H1 (cell line): ENCODE measurements around the gene NDUFB6. TPM values are rescaled to one million over a fixed set of nuclear protein-coding genes. Genes with fewer than 3 reads are reported as not detected.

Experiments
- CTCF ChIA-PET: fragments of 300-600 bp; sonication (Branson Sonifier 250); formaldehyde crosslinking; loops from one replicate; lab custom pipeline; 2021; ENCODE audit not compliant: partially characterized antibody; lab: Charles Lee
- POLR2A ChIA-PET: fragments of 300-600 bp; sonication (Branson Sonifier 250); formaldehyde crosslinking; loops from one replicate; lab custom pipeline; 2021; ENCODE audit warnings: inconsistent platforms; ENCODE audit not compliant: partially characterized antibody; lab: Charles Lee
- DNase-seq, 2 experiments: peaks; one replicate each; pipeline versions ENCODE4 v3.0.0 to v3.0.0-alpha.2; 2010 to 2022; ENCODE audit warnings: low spot score in 2 of 2, low read depth in 1 of 2, mixed read lengths in 1 of 2
- FAIRE-seq: peaks from 2 replicates; lab custom pipeline; 2011; peaks lifted over from hg19 to GRCh38; lab: Jason Lieb, UNC
- H2AFZ ChIP-seq: 2 replicates; pipeline ENCODE4 v1.8.1; 2012; ENCODE audit warnings: low read length, inconsistent platforms
- H2AK5ac ChIP-seq: 2 replicates; pipeline ENCODE4 v1.6.1; 2013; ENCODE audit warnings: low read depth, low read length
- H2BK120ac ChIP-seq: replicated peaks from 2 replicates; pipeline ENCODE3; 2013; ENCODE audit warnings: low read depth, low read length, inconsistent platforms
- H2BK12ac ChIP-seq: 2 replicates; pipeline ENCODE4 v1.6.1; 2013; ENCODE audit warnings: low read depth, low read length
- H2BK15ac ChIP-seq: 2 replicates; pipeline ENCODE4 v1.6.1; 2013; ENCODE audit warnings: low read length
- H2BK20ac ChIP-seq: 2 replicates; pipeline ENCODE4 v1.6.1; 2013; ENCODE audit warnings: low read length
- H2BK5ac ChIP-seq: 2 replicates; pipeline ENCODE4 v1.6.1; 2013; ENCODE audit warnings: low read depth, low read length
- H3K14ac ChIP-seq: 2 replicates; pipeline ENCODE4 v1.6.1; 2013; ENCODE audit warnings: inconsistent platforms; ENCODE audit not compliant: insufficient read length
- H3K18ac ChIP-seq: 2 replicates; pipeline ENCODE4 v1.6.1; 2013; ENCODE audit warnings: low read length; ENCODE audit errors: extremely low read depth
- H3K23ac ChIP-seq: 2 replicates; pipeline ENCODE4 v1.6.1; 2013; ENCODE audit warnings: inconsistent platforms; ENCODE audit not compliant: insufficient read length
- H3K23me2 ChIP-seq: 2 replicates; pipeline ENCODE4 v1.6.1; 2013; ENCODE audit warnings: low read depth, low read length
- H3K27ac ChIP-seq: 2 replicates; pipeline ENCODE4 v1.6.1; 2011; ENCODE audit warnings: low read depth, low read length, inconsistent platforms
- H3K27me3 ChIP-seq, 4 experiments: replicated peaks in 1 of 4; 1 replicate in 1 of 4; 2 replicates in 3 of 4; pipeline versions ENCODE4 v1.6.1 to v1.8.1; 2011 to 2013; ENCODE audit warnings: low read length in 3 of 4, mild to moderate bottlenecking in 3 of 4, inconsistent platforms in 2 of 4, mixed read lengths in 2 of 4, moderate library complexity in 1 of 4; ENCODE audit not compliant: control insufficient read depth in 3 of 4, insufficient read depth in 3 of 4; ENCODE audit errors: extremely low read depth in 1 of 4
- H3K36me3 ChIP-seq, 4 experiments: 2 replicates each; pipeline versions ENCODE4 v1.6.1 to v1.8.1; 2011 to 2013; ENCODE audit warnings: mild to moderate bottlenecking in 4 of 4, low read length in 3 of 4, moderate library complexity in 2 of 4, control low read depth in 1 of 4, inconsistent platforms in 1 of 4; ENCODE audit not compliant: insufficient read depth in 4 of 4, control insufficient read depth in 2 of 4
- H3K4ac ChIP-seq: replicated peaks from 2 replicates; pipeline ENCODE3; 2013; ENCODE audit warnings: low read length, low read depth, mixed read lengths, inconsistent platforms; ENCODE audit not compliant: insufficient read length
- H3K4me1 ChIP-seq, 4 experiments: replicated peaks in 1 of 4; 1 replicate in 1 of 4; 2 replicates in 3 of 4; pipeline versions ENCODE4 v1.6.1 to v1.8.1; 2011 to 2013; ENCODE audit warnings: low read length in 3 of 4, inconsistent platforms in 2 of 4, mixed read lengths in 1 of 4; ENCODE audit not compliant: insufficient read depth in 4 of 4, control insufficient read depth in 3 of 4
- H3K4me2 ChIP-seq, 2 experiments: 2 replicates each; pipeline versions ENCODE4 v1.6.1 to v1.8.1; 2011 to 2013; ENCODE audit warnings: low read depth in 2 of 2, low read length in 2 of 2, control low read depth in 1 of 2, inconsistent platforms in 1 of 2, mild to moderate bottlenecking in 1 of 2; ENCODE audit not compliant: insufficient read depth in 1 of 2
- H3K4me3 ChIP-seq, 4 experiments: fragments of 200-600, 300-600 bp in 1 of 4; sonication (generic), shearing (Covaris generic), sonication (Bioruptor Twin) in 1 of 4; 2 replicates each; pipeline versions ENCODE4 v1.5.1 to v1.8.1; 2011 to 2016; ENCODE audit warnings: low read length in 4 of 4, low read depth in 3 of 4, control low read depth in 2 of 4, inconsistent platforms in 2 of 4, mild to moderate bottlenecking in 2 of 4, mixed read lengths in 1 of 4, moderate library complexity in 1 of 4; ENCODE audit not compliant: insufficient read depth in 2 of 4; ENCODE audit errors: extremely low read depth in 1 of 4
- H3K56ac ChIP-seq: replicated peaks from 2 replicates; pipeline ENCODE3; 2013; ENCODE audit warnings: low read depth, mild to moderate bottlenecking, mixed read lengths, low read length, inconsistent platforms; ENCODE audit not compliant: insufficient read length
- H3K79me1 ChIP-seq: 2 replicates; pipeline ENCODE4 v1.6.1; 2013; ENCODE audit warnings: low read depth, low read length, control low read depth
- H3K79me2 ChIP-seq, 2 experiments: 2 replicates each; pipeline versions ENCODE4 v1.6.1 to v1.8.1; 2012 to 2013; ENCODE audit warnings: low read length in 2 of 2, mild to moderate bottlenecking in 2 of 2, inconsistent platforms in 1 of 2; ENCODE audit not compliant: insufficient read depth in 2 of 2, control insufficient read depth in 1 of 2
- H3K9ac ChIP-seq, 4 experiments: replicated peaks in 1 of 4; 1 replicate in 1 of 4; 2 replicates in 3 of 4; pipeline versions ENCODE4 v1.6.1 to v1.8.1; 2011 to 2013; ENCODE audit warnings: low read depth in 3 of 4, low read length in 3 of 4, control low read depth in 2 of 4, mild to moderate bottlenecking in 2 of 4, moderate library complexity in 2 of 4, inconsistent platforms in 1 of 4; ENCODE audit errors: extremely low read depth in 1 of 4
- H3K9me3 ChIP-seq, 2 experiments: 2 replicates each; pipeline versions ENCODE4 v1.6.1 to v1.8.1; 2012 to 2013; ENCODE audit warnings: mild to moderate bottlenecking in 2 of 2, moderate library complexity in 2 of 2, control low read depth in 1 of 2, inconsistent platforms in 1 of 2, low read depth in 1 of 2, low read length in 1 of 2, mixed read lengths in 1 of 2; ENCODE audit not compliant: insufficient read depth in 2 of 2
- H4K20me1 ChIP-seq, 2 experiments: replicated peaks in 1 of 2; 2 replicates each; pipeline versions ENCODE3 to v1.8.1; 2011 to 2013; ENCODE audit warnings: inconsistent platforms in 2 of 2, low read length in 2 of 2, mild to moderate bottlenecking in 1 of 2; ENCODE audit not compliant: insufficient read depth in 2 of 2, control insufficient read depth in 1 of 2
- H4K5ac ChIP-seq: 2 replicates; pipeline ENCODE4 v1.6.1; 2013; ENCODE audit warnings: low read length, low read depth, mixed read lengths, inconsistent platforms; ENCODE audit not compliant: insufficient read length
- H4K8ac ChIP-seq: 2 replicates; pipeline ENCODE4 v1.8.0; 2013; ENCODE audit warnings: mild to moderate bottlenecking, moderate library complexity, low read length, inconsistent platforms; ENCODE audit not compliant: insufficient read depth; ENCODE audit errors: extremely low read depth
- H4K91ac ChIP-seq: replicated peaks from 2 replicates; pipeline ENCODE3; 2013; ENCODE audit warnings: low read length, mixed read lengths, inconsistent platforms; ENCODE audit not compliant: insufficient read length
- MAFK ChIP-seq: IDR thresholded peaks from 2 replicates; pipeline ENCODE4 v1.6.1; 2012; ENCODE audit warnings: low read depth, mild to moderate bottlenecking, improper control_type of control experiment, low read length
- POLR2A ChIP-seq, 2 experiments: IDR thresholded peaks; 1 replicate in 1 of 2; 2 replicates in 1 of 2; pipeline ENCODE4 v1.6.1; 2011; ENCODE audit warnings: low read depth in 2 of 2, low read length in 2 of 2, mild to moderate bottlenecking in 2 of 2; ENCODE audit errors: control extremely low read depth in 1 of 2
- SRF ChIP-seq: IDR thresholded peaks from 2 replicates; pipeline ENCODE4 v1.6.1; 2011; ENCODE audit warnings: mild to moderate bottlenecking, low read depth, low read length, moderate library complexity
- TAF7 ChIP-seq: optimal IDR thresholded peaks from 2 replicates; pipeline ENCODE3; 2011; ENCODE audit warnings: low read depth, mild to moderate bottlenecking, inconsistent platforms, low read length, moderate library complexity, borderline replicate concordance
- TBP ChIP-seq: IDR thresholded peaks from 2 replicates; pipeline ENCODE4 v1.6.1; 2011; ENCODE audit warnings: low read depth, low read length, improper control_type of control experiment
- WGBS, 2 experiments: shearing (Covaris generic) in 1 of 2; methylation state at CpG; one replicate each; pipeline versions ENCODE4 v1.1.6 to v1.1.7; 2013 to 2015; ENCODE audit warnings: low lambda C conversion rate in 2 of 2, mixed read lengths in 2 of 2, inconsistent platforms in 1 of 2, low coverage in 1 of 2, missing lambda C conversion rate in 1 of 2; ENCODE audit not compliant: insufficient replicate concordance in 2 of 2, insufficient coverage in 1 of 2, insufficient read length in 1 of 2; ENCODE audit errors: extremely low coverage in 1 of 2, missing lambda C conversion rate in 1 of 2; 5-methylcytosine and 5-hydroxymethylcytosine counted together
- polyA plus RNA-seq, 7 experiments: library from polyadenylated mRNA; depleted of rRNA in 3 of 7; stranded (reverse) in 5 of 7; unstranded in 2 of 7; fragments of >200 nt in 5 of 7; fragments of 200-250 nt in 2 of 7; gene quantifications; 1 replicate in 5 of 7; 2 replicates in 1 of 7; 4 replicates in 1 of 7; pipeline versions ENCODE4 v1.2.1 to v1.2.3, GENCODE V29; 2011 to 2013; ENCODE audit warnings: missing spikeins in 2 of 7, mixed read lengths in 2 of 7
- total RNA-seq: library from RNA; stranded (reverse); fragmentation: NEBNext Ultra II Directional; extraction: Animal tissue kit (Norgen Biotek cat#: 25700); gene quantifications from 2 replicates; pipeline ENCODE4 v1.2.1, GENCODE V29; 2021

Gene NDUFB6
- total and polyA plus RNA-seq, 2 of the 8 experiments (the other 6 are each of a cell fraction or from before 2014, with no cell fraction given) = 55.8 to 61.4 TPM

GRCh38 chr9:32551276-32552051 lies 21.5 kb downstream of the NDUFB6 start:
- peak overlapping the region; percentile 80 to 83 for H3K4me2 ChIP-seq
- H3K4ac ChIP-seq = peak overlapping the region; percentile 41
- H4K91ac ChIP-seq = peak overlapping the region; percentile 29
- peaks cover 30 to 59% of the 10 kb centered on the region in 2 experiments for H3K79me2 ChIP-seq
- H3K9ac ChIP-seq = peak overlapping the region; percentile 62 to 97 (median 94)
- H2BK20ac ChIP-seq = no peak overlapping the region
- peak overlapping the region; percentile 71; the same call in 1 of the 2 replicates for H2BK12ac ChIP-seq
- CTCF ChIA-PET = interaction anchor here (0.7 to 3.8 kb wide), 7 partner anchors 11 to 172 kb away, joined by 3 to 18 read pairs (median 7); partner anchors contain the start of gene RIGI
- H2BK5ac ChIP-seq = peak overlapping the region; percentile 80
- H2AK5ac ChIP-seq = peak overlapping the region; percentile 46; the same call in 1 of the 2 replicates
- no peak overlapping the region for H3K23ac ChIP-seq
- peak overlapping the region; percentile 63 for H3K14ac ChIP-seq
- peak overlapping the region; percentile 54 for H4K5ac ChIP-seq
- no peaks in the 10 kb centered on the region; the same call in 1 of the 2 replicates for H3K79me1 ChIP-seq
- H2BK15ac ChIP-seq = no peak overlapping the region
- H3K36me3 ChIP-seq = peaks cover 0 to 4% (median 0%) of the 10 kb centered on the region in 4 experiments; a peak in 1 of 8 replicates
- peak overlapping the region; percentile 71 for H3K56ac ChIP-seq
- peak overlapping the region; percentile 57 for H3K18ac ChIP-seq
- peaks cover 11 to 15% of the 10 kb centered on the region in 2 experiments for H4K20me1 ChIP-seq
- peak overlapping the region; percentile 92; the same call in 1 of the 2 replicates for H4K8ac ChIP-seq
- no peaks in the 10 kb centered on the region for H3K27me3 ChIP-seq
- H2BK120ac ChIP-seq = no peak overlapping the region
- H3K23me2 ChIP-seq = peaks cover 9% of the 10 kb centered on the region
- TF ChIP-seq MAFK (no peak), TAF7 (no peak), TBP (peak; percentile 6; the same call in 1 of the 2 replicates), SRF (no peak), POLR2A (IDR thresholded peaks at IDR 0.05; ENCODE audit: control extremely low read depth in 1 of 2, low read depth in 2 of 2, low read length in 2 of 2) (peak in 1 of 2 experiments; percentile 32; a peak in 1 of 3 replicates)
- TF ChIP-seq, all 59 proteins: peak for 2
- WGBS, 2 experiments = 3% methylated on average over 36 of the region's 36 CpGs; no CpG with 5 or more reads in 1 of the 2 experiments
- no peaks in the 10 kb centered on the region for H3K9me3 ChIP-seq
- H2AFZ ChIP-seq = 0 out of 2 replicates have a peak overlapping the region, but pooled peaks have one; percentile 17
- peak overlapping the region; percentile 80 to 97 (median 87) for H3K4me3 ChIP-seq
- H3K27ac ChIP-seq = peak overlapping the region; percentile 78
- FAIRE-seq = peak; percentile 7
- POLR2A ChIA-PET = interaction anchor here (0.6 to 3.9 kb wide), 9 partner anchors 13 to 185 kb away, joined by 3 to 24 read pairs (median 10); partner anchors contain the start of genes NDUFB6 and RIGI
- peaks cover 0 to 3% (median 0%) of the 10 kb centered on the region in 4 experiments; a peak in 2 of 7 replicates for H3K4me1 ChIP-seq
- peak in 1 of 2 experiments; percentile 55 for DNase-seq
